Upper lobe of left lung (tissue), 4 donors: ENCODE results near the gene FGF1.

Experiments
- EP300 ChIP-seq, 4 donors: sonication (generic); formaldehyde crosslinking; IDR thresholded peaks; one replicate each; pipeline ENCODE4 v1.5.1; 2017; ENCODE audit warnings: antibody characterized with exemption in 4 of 4, control low read depth in 2 of 4
- POLR2A ChIP-seq, 4 donors: fragments of 450-650 bp; IDR thresholded peaks; one replicate each; pipeline ENCODE4 v1.5.1; 2016 to 2017; ENCODE audit warnings: antibody characterized with exemption in 4 of 4, mild to moderate bottlenecking in 2 of 4
- POLR2AphosphoS5 ChIP-seq, 2 donors: sonication (generic); formaldehyde crosslinking; IDR thresholded peaks; one replicate each; pipeline ENCODE4 v1.5.1; 2017; ENCODE audit warnings: antibody characterized with exemption in 2 of 2
- TF ChIP-seq, protein P1 (sequence below), 6 experiments: fragments of 450-650 bp in 4 of 6; fragments of 200-600 bp in 2 of 6; sonication (generic) in 2 of 6; IDR thresholded peaks; one replicate each; pipeline ENCODE4 v1.5.1; 2016 to 2019; ENCODE audit warnings: antibody characterized with exemption in 6 of 6

DNA sequence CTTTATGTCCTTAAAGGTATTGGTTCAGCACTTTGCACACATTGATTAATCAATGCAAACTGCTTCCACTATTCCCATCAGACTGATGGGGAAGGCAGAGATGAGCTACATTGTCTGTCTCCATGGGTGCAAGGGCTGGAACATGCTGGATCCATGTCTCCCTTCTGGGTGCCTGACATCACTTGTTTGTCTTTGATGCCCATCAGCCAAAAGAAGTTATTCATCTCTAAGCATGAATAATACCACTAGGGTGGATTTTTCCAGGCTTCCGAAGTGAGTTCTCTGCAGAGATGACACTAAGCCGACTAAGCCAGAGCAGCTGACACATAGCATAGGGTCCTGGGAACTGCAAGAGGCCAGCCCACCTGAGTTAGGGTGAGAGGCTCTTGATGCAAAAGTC is 8.7 kb downstream of the FGF1 start:
- TF ChIP-seq, protein P1, sequence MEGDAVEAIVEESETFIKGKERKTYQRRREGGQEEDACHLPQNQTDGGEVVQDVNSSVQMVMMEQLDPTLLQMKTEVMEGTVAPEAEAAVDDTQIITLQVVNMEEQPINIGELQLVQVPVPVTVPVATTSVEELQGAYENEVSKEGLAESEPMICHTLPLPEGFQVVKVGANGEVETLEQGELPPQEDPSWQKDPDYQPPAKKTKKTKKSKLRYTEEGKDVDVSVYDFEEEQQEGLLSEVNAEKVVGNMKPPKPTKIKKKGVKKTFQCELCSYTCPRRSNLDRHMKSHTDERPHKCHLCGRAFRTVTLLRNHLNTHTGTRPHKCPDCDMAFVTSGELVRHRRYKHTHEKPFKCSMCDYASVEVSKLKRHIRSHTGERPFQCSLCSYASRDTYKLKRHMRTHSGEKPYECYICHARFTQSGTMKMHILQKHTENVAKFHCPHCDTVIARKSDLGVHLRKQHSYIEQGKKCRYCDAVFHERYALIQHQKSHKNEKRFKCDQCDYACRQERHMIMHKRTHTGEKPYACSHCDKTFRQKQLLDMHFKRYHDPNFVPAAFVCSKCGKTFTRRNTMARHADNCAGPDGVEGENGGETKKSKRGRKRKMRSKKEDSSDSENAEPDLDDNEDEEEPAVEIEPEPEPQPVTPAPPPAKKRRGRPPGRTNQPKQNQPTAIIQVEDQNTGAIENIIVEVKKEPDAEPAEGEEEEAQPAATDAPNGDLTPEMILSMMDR (IDR thresholded peaks at IDR 0.05), result no peak
- TF ChIP-seq POLR2A (IDR thresholded peaks at IDR 0.05) (no peak), EP300 (IDR thresholded peaks at IDR 0.05) (no peak), POLR2AphosphoS5 (IDR thresholded peaks at IDR 0.05) (no peak)
